GM18526 (cell line): ENCODE data around the gene MCF2L2.

Experiments used
- POLR2A ChIP-seq: IDR thresholded peaks from 3 replicates; pipeline ENCODE4 v1.6.1; 2011; ENCODE audit not compliant: insufficient read length; ENCODE audit errors: extremely low read depth

MCF2L2 gene

GRCh38 chr3:183265157-183265642 lies 163.2 kb downstream of the MCF2L2 start:
- no peak for TF ChIP-seq POLR2A

- no peak for TF ChIP-seq POLR2A
Measured at GRCh38 chr3:183264268-183264667, 164.2 kb downstream of the MCF2L2 start.

DNA sequence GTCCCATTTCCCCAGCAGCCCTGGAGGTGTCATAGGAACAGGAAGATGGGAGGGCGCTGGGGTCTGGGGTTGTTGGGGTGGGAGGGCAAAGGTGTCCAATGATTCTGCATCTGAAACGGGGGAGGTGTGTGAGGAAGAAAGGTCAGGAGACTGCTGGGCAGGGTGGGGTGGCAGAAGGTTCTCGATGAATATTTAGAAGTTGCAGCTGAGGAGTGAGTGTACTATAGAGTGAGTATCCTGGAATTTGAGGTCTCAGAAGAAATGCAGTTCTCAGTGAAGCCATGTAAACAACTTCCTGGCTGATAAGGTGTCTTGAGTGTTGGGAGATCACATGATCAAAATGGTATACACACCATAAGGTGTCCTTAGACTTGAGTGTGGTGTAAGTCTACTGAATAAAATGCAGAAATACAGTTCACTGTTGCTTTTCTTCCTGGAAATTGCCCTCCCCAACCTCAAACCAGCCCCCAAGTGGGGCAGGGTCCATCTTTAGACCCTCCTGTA lies 165.5 kb downstream of the MCF2L2 start:
- no peak for TF ChIP-seq POLR2A

DNA sequence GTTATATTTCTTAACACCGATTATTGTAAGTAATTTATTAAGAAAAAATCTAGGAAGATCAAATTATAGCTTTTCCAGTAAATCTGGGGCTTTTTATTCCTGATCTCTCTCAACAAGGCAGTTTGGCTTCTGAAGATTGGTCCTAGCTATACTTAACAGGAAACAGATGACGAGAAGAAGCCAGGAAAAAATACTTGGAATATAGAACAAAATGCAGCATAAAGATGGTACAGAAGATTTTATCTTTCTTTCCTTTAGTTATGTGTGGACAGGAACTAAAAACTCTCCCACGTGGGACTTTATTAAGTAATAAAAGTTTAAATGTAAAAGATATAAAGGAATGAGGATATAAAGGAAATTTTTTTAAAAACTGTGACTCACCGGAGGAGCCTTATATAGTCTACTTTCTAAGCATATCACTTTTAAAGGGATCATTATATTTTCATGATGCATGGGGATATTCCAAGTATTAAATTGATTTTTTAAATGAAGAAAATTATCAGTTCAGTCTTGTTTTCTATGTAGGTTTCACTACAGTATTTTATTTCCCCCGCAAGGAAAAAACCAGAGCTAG lies 167.2 kb downstream of the MCF2L2 start:
- TF ChIP-seq POLR2A, result no peak

DNA sequence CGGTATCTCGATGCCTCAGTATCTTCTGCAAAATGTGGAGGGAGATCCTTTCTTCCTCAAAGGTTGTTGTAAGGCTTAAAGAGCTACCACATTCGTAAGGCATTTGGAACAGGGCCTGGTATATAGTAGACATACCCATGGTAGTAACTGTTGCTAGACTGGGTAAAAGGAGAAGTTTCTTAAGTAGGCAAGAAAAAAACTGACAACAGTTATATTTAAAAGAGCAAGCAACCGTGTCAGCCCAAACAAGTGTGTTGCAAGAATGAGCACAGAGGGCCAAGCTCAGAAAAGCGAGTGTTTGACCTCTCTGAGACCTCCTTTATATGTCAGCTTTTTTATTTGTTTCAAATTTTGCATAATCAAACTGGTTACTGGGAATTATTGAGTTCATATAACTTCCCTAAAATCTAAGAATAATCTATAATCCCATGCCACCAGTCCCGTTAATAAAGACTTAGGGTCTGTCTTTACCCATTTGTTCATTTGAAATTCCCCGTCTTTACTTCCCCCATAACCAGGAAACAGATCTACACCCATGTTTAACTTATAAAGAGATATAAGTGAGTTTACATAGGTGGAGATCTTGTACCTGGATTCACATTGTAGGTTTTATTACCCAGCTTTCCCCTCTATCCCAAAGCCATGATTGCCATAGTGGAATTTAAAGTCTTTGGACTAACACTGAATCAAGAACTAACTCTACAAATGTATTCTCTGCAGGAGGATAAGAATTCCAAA lies 168.1 kb downstream of the MCF2L2 start:
- no peak for TF ChIP-seq POLR2A

GRCh38 chr3:183259621-183260020 lies 168.8 kb downstream of the MCF2L2 start:
- TF ChIP-seq POLR2A, result no peak

GRCh38 chr3:183259087-183259486 lies 169.3 kb downstream of the MCF2L2 start:
- TF ChIP-seq POLR2A, result no peak

- no peak for TF ChIP-seq POLR2A
Measured at GRCh38 chr3:183255348-183255730, 173.1 kb downstream of the MCF2L2 start.

DNA sequence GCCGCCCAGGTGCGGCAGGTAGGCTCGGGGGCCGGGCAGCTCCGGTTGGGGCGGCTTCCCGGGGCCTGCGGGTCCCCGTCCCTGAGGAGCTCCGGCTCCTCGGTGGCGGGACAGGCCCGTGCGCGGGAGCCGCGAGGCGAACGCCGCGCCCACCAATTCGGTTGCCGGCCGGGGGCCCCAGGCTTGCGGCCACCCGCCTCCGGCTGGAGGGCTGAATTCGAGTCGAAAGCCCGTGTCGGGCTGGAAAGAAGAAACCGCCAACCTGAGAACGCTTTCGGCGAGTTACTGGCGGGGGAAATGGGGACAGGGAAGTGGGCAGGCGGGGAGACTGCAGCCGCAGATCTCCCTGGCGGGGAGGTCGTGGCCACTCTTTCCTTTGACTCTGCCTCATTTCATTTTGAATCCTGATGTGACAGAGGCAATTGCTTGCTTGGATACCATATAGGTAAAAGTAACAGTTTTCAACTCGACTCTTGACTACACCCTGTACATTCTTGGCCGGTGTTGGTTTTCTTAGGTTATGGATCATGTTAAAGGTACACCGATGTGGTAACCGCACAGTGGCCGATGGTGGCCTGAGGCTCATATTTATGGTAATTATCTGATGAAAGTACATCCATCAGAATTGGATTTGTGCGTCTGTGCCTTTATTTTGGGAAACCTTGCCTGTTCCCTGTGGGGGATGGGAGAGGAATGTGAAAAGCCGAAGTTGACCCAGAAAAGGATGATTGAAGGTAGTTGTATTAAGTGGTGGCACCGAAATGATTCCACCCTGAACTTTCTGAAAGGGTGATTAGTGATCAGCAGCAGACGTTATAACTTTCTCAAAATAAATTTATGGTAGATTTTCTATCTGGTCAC lies 173.7 kb downstream of the MCF2L2 start:
- TF ChIP-seq POLR2A, result no peak

- no peak for TF ChIP-seq POLR2A
Measured at GRCh38 chr3:183253528-183254486, 174.6 kb downstream of the MCF2L2 start.

GRCh38 chr3:183252973-183253527 lies 175.4 kb downstream of the MCF2L2 start, which contains the start of gene B3GNT5:
B3GNT5 (plus strand) TSS chr3:183253253; CDS start chr3:183269799, 16,546 bp downstream.
- no peak for TF ChIP-seq POLR2A

DNA sequence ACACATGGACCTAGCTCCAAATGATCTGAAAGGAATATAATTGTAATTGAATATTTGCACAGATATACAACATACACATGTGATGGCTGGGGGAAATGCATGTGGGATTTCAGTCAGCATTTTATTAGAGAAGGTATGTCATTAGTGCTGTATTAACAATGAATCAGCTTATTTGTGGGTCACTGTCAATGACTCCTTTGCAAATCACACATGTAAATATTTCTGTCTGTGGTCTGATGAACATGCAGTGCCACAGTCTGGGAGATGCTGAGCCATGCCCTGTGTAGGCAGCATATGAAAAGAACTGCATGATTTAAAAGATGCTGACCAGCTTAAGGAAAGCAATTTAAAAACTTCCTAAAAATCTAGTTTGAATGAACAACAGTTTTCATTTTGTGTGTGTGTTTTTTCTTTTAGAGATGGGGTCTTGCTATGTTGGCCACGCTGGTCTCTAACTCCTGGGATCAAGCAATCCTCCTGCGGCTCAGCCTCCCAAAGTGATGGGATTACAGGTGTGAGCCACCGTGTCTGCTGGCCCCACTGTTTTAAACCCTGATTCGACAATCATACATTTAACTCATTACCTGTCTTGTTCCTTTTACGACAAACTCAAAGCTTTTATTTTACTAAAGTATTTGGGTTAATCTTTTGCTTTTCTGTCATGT lies 176.2 kb downstream of the MCF2L2 start:
- no peak for TF ChIP-seq POLR2A

DNA sequence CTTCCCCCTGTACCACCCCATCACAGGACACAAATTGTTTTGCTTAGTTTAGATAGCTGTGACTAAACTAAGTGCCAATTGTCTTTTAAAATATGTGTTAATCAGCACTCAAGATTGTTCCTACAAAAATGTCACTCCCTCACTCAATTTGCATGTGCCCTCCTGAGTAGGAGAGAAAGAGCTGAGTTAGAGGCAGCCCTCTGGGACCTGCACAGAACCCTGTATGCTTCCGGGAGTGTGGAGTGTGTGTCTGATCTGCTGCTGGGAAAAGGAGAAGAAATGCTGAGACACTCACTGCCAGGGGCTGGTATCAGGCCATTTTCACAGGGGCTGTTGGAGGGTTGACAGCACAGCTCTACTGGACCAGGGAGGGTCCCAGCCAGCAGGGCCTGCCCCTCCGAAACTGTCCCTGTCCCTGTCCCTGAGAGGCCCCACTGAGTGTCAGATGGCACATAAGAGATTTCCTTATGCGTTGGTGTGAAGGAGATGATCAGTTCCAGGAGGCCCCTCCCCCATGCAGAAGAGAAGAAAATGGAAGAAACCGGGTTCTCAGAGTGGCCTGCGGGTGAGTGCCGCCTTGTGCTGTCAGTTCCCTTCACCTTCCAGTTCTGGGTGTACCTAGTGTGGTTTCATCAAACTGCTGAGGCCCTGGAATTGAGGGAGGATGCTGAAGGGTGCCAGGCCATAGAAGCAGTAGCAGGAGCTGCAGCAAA lies 179.3 kb downstream of the MCF2L2 start:
- TF ChIP-seq POLR2A, result no peak
